GM23248 (cell line): ENCODE results near the gene ZNF148. TPM values are rescaled to one million over a fixed set of nuclear protein-coding genes. Genes with fewer than 3 reads are reported as not detected.

Source experiments
- DNase-seq: peaks from one replicate; pipeline ENCODE4 v3.0.0-alpha.2; 2015
- H2AFZ ChIP-seq: fragments of 200-600 bp; sonication (generic); 2 replicates; pipeline ENCODE4 v1.6.1; 2016; ENCODE audit warnings: antibody characterized with exemption
- H3F3A ChIP-seq: fragments of 200-600 bp; sonication (generic); 2 replicates; pipeline ENCODE4 v1.6.1; 2016; ENCODE audit warnings: mild to moderate bottlenecking, antibody characterized with exemption, mixed run types; ENCODE audit not compliant: insufficient read depth
- H3K27ac ChIP-seq: fragments of 200-600 bp; sonication (generic); 2 replicates; pipeline ENCODE4 v1.5.1; 2016; ENCODE audit warnings: mild to moderate bottlenecking
- H3K27me3 ChIP-seq: fragments of 200-600 bp; sonication (generic); replicated peaks from 2 replicates; pipeline ENCODE4 v1.6.1; 2016; ENCODE audit warnings: mild to moderate bottlenecking; ENCODE audit not compliant: insufficient read depth
- H3K36me3 ChIP-seq: fragments of 200-600 bp; sonication (generic); 2 replicates; pipeline ENCODE4 v1.6.1; 2016; ENCODE audit warnings: low read depth, mild to moderate bottlenecking
- H3K4me1 ChIP-seq: fragments of 200-600 bp; sonication (generic); 2 replicates; pipeline ENCODE4 v1.6.1; 2016; ENCODE audit warnings: mild to moderate bottlenecking; ENCODE audit not compliant: insufficient read depth
- H3K4me2 ChIP-seq: fragments of 200-600 bp; sonication (generic); one replicate; pipeline ENCODE4 v1.6.1; 2016; ENCODE audit warnings: mild to moderate bottlenecking; ENCODE audit not compliant: unreplicated experiment
- H3K4me3 ChIP-seq: fragments of 200-600 bp; sonication (generic); 2 replicates; pipeline ENCODE4 v1.5.1; 2016; ENCODE audit warnings: mild to moderate bottlenecking
- H3K79me2 ChIP-seq: fragments of 200-600 bp; sonication (generic); 2 replicates; pipeline ENCODE4 v1.6.1; 2016; ENCODE audit warnings: mild to moderate bottlenecking; ENCODE audit not compliant: insufficient read depth
- H3K9ac ChIP-seq: fragments of 200-600 bp; sonication (generic); 2 replicates; pipeline ENCODE4 v1.6.1; 2016; ENCODE audit warnings: mild to moderate bottlenecking
- H3K9me2 ChIP-seq: fragments of 200-600 bp; sonication (generic); 2 replicates; pipeline ENCODE4 v1.6.1; 2016; ENCODE audit warnings: mixed run types, mild to moderate bottlenecking, moderate library complexity; ENCODE audit not compliant: insufficient read depth
- H3K9me3 ChIP-seq: fragments of 200-600 bp; sonication (generic); one replicate; pipeline ENCODE4 v1.6.1; 2017; ENCODE audit warnings: low read depth
- H4K20me1 ChIP-seq: fragments of 200-600 bp; sonication (generic); 2 replicates; pipeline ENCODE4 v1.6.0; 2016; ENCODE audit not compliant: insufficient read depth
- EZH2 ChIP-seq: fragments of 200-600 bp; sonication (generic); IDR thresholded peaks from 2 replicates; pipeline ENCODE4 v1.6.1; 2018; ENCODE audit warnings: antibody characterized with exemption, mild to moderate bottlenecking; ENCODE audit not compliant: insufficient read depth, poor library complexity, severe bottlenecking
- EZH2phosphoT487 ChIP-seq: fragments of 200-600 bp; sonication (generic); IDR thresholded peaks from 2 replicates; pipeline ENCODE4 v1.6.1; 2018; ENCODE audit warnings: antibody characterized with exemption, moderate library complexity, mild to moderate bottlenecking, low read depth; ENCODE audit not compliant: insufficient read depth
- WGBS, 2 experiments: methylation state at CpG; one replicate each; pipeline ENCODE4 v1.1.6; 2015 to 2017; ENCODE audit warnings: low lambda C conversion rate in 2 of 2, low coverage in 1 of 2; ENCODE audit errors: missing lambda C conversion rate in 2 of 2; 5-methylcytosine and 5-hydroxymethylcytosine counted together
- in situ Hi-C: fragments of 300-500 bp; cut with MboI; formaldehyde crosslinking; loops from 2 replicates; pipeline ENCODE4 v1.15.0; 2020
- polyA plus RNA-seq: library from polyadenylated mRNA; unstranded; fragments of >200 nt; fragmentation: Nextera tagmentation; extraction: Ambion mirVana; gene quantifications from 2 replicates; pipeline ENCODE4 v1.2.1, GENCODE V29; 2016
- total RNA-seq: library from RNA; depleted of rRNA; stranded (reverse); fragments of >200 nt; shearing (Covaris generic); gene quantifications from 2 replicates; pipeline ENCODE4 v1.2.3, GENCODE V29; 2014

The ZNF148 gene
- total and polyA plus RNA-seq, 2 experiments from 2014 or later = 33.1 to 50.3 TPM

GRCh38 chr3:125287248-125287647 is 87.9 kb downstream of the ZNF148 start:
- Histone ChIP-seq H3K79me2 (peaks cover 100% of the 10 kb centered on the region), H3K9me2 (no peaks in the 10 kb centered on the region), H3K4me3 (no peak overlapping the region), H3K9me3 (no peaks in the 10 kb centered on the region), H3K4me1 (no peaks in the 10 kb centered on the region), H2AFZ (no peak overlapping the region), H4K20me1 (no peaks in the 10 kb centered on the region), H3K36me3 (peaks cover 14% of the 10 kb centered on the region; the same call in 1 of the 2 replicates), H3K27ac (no peak overlapping the region), H3K9ac (no peak overlapping the region), H3K27me3 (no peaks in the 10 kb centered on the region), H3F3A (no peaks in the 10 kb centered on the region), H3K4me2 (no peak overlapping the region)
- no peak for DNase-seq
- in situ Hi-C loops = no loop called here
- no peak for TF ChIP-seq EZH2phosphoT487
- TF ChIP-seq EZH2 = no peak
- WGBS, 2 experiments = 97 to 98% methylated on average over 2 of the region's 2 CpGs

GRCh38 chr3:125281381-125281780 is 93.7 kb downstream of the ZNF148 start:
- WGBS, 2 experiments = 64 to 78% methylated on average over 1 of the region's 1 CpG
- in situ Hi-C loops = no loop called here
- peak; percentile 14 for DNase-seq

GRCh38 chr3:125280668-125281361 is 94.3 kb downstream of the ZNF148 start:
- DNase-seq = peak; percentile 60

More at GRCh38 chr3:125281381-125281780, 93.7 kb downstream of the ZNF148 start:
- H2AFZ ChIP-seq = no peak overlapping the region
- H3K4me2 ChIP-seq = no peak overlapping the region
- peaks cover 8% of the 10 kb centered on the region for H3K4me1 ChIP-seq
- H3K27me3 ChIP-seq = no peaks in the 10 kb centered on the region
- H3K9me3 ChIP-seq = no peaks in the 10 kb centered on the region
- no peak overlapping the region for H3K9ac ChIP-seq
- H3K79me2 ChIP-seq = peaks cover 82% of the 10 kb centered on the region
- no peak overlapping the region for H3K27ac ChIP-seq
- H3K9me2 ChIP-seq = no peaks in the 10 kb centered on the region
- peaks cover 7% of the 10 kb centered on the region; the same call in 1 of the 2 replicates for H3F3A ChIP-seq
- TF ChIP-seq EZH2 (no peak), EZH2phosphoT487 (no peak)
- no peak overlapping the region for H3K4me3 ChIP-seq
- peaks cover 13% of the 10 kb centered on the region; the same call in 1 of the 2 replicates for H3K36me3 ChIP-seq
- H4K20me1 ChIP-seq = no peaks in the 10 kb centered on the region

GRCh38 chr3:125278155-125278554 is 97.0 kb downstream of the ZNF148 start:
- H3K9me3 ChIP-seq = no peaks in the 10 kb centered on the region
- peaks cover 8% of the 10 kb centered on the region for H3K4me1 ChIP-seq
- peaks cover 18% of the 10 kb centered on the region; the same call in 1 of the 2 replicates for H3K36me3 ChIP-seq
- no peak for DNase-seq
- H3K27ac ChIP-seq = no peak overlapping the region
- no peak overlapping the region for H3K9ac ChIP-seq
- in situ Hi-C loops = no loop called here
- H2AFZ ChIP-seq = no peak overlapping the region
- no peak overlapping the region for H3K4me2 ChIP-seq
- WGBS, 2 experiments = 99 to 100% methylated on average over 2 of the region's 2 CpGs
- H3K9me2 ChIP-seq = no peaks in the 10 kb centered on the region
- no peak overlapping the region for H3K4me3 ChIP-seq
- H4K20me1 ChIP-seq = no peaks in the 10 kb centered on the region
- H3K79me2 ChIP-seq = peaks cover 70% of the 10 kb centered on the region
- no peaks in the 10 kb centered on the region for H3K27me3 ChIP-seq
- TF ChIP-seq EZH2phosphoT487 = no peak
- peaks cover 7% of the 10 kb centered on the region; the same call in 1 of the 2 replicates for H3F3A ChIP-seq

More at GRCh38 chr3:125280668-125281361, 94.3 kb downstream of the ZNF148 start:
- H3F3A ChIP-seq = peaks cover 7% of the 10 kb centered on the region; the same call in 1 of the 2 replicates
- peaks cover 8% of the 10 kb centered on the region for H3K4me1 ChIP-seq
- H3K4me3 ChIP-seq = no peak overlapping the region
- in situ Hi-C loops = no loop called here
- no peaks in the 10 kb centered on the region for H3K27me3 ChIP-seq
- peaks cover 77% of the 10 kb centered on the region for H3K79me2 ChIP-seq
- no peaks in the 10 kb centered on the region for H3K9me3 ChIP-seq
- TF ChIP-seq EZH2phosphoT487 = no peak
- TF ChIP-seq EZH2 = no peak
- H2AFZ ChIP-seq = no peak overlapping the region
- WGBS, 2 experiments = 94 to 100% methylated on average over 2 of the region's 2 CpGs
- H3K9ac ChIP-seq = no peak overlapping the region
- no peak overlapping the region for H3K4me2 ChIP-seq
- no peaks in the 10 kb centered on the region for H4K20me1 ChIP-seq
- no peaks in the 10 kb centered on the region for H3K9me2 ChIP-seq
- peaks cover 16% of the 10 kb centered on the region; the same call in 1 of the 2 replicates for H3K36me3 ChIP-seq
- H3K27ac ChIP-seq = no peak overlapping the region
